ENCODE data around the gene TIPIN.
"Not testable (repeated sequence)": the region's sequence is repeated elsewhere in the genome, so short reads cannot be mapped to it uniquely, and the experiment has no call there.

The TIPIN gene

GRCh38 chr15:66381376-66381775, 24.9 kb upstream of the TIPIN start:
- not testable (repeated sequence) for DNase-seq

GRCh38 chr15:66378814-66379430, 22.4 kb upstream of the TIPIN start:
- no peak for DNase-seq

GRCh38 chr15:66374179-66374578, 17.7 kb upstream of the TIPIN start:
- DNase-seq: no peak

- DNase-seq: no peak
Observed at GRCh38 chr15:66369773-66370651, 13.5 kb upstream of the TIPIN start.

- DNase-seq: no peak
Observed at GRCh38 chr15:66364944-66365528, 8.6 kb upstream of the TIPIN start.

GRCh38 chr15:66362776-66363175, 6.3 kb upstream of the TIPIN start:
- no peak for DNase-seq

GRCh38 chr15:66361745-66362460, 5.4 kb upstream of the TIPIN start:
- not testable (repeated sequence) for DNase-seq

- DNase-seq: no peak
Observed at GRCh38 chr15:66359740-66360139, 3.3 kb upstream of the TIPIN start.

GRCh38 chr15:66356077-66356358, 467 bp downstream of the TIPIN start:
- DNase-seq: no peak

GRCh38 chr15:66348530-66348929, 8.0 kb downstream of the TIPIN start:
- DNase-seq: not testable (repeated sequence)

GRCh38 chr15:66328771-66329170, 27.7 kb downstream of the TIPIN start:
- DNase-seq: no peak

GRCh38 chr15:66327736-66328135, 28.7 kb downstream of the TIPIN start:
- DNase-seq: no peak

- DNase-seq: no peak
Observed at GRCh38 chr15:66326051-66326450, 30.4 kb downstream of the TIPIN start.

GRCh38 chr15:66323312-66323928, 33.1 kb downstream of the TIPIN start:
- no peak for DNase-seq

- DNase-seq: no peak
Observed at GRCh38 chr15:66312144-66312543, 44.3 kb downstream of the TIPIN start.

- no peak for DNase-seq
Observed at GRCh38 chr15:66310786-66311185, 45.7 kb downstream of the TIPIN start.

GRCh38 chr15:66309828-66310227, 46.7 kb downstream of the TIPIN start:
- no peak for DNase-seq

GRCh38 chr15:66308531-66308930, 48.0 kb downstream of the TIPIN start:
- no peak for DNase-seq

- no peak for DNase-seq
Observed at GRCh38 chr15:66306381-66306780, 50.1 kb downstream of the TIPIN start.

GRCh38 chr15:66304425-66304824, 52.1 kb downstream of the TIPIN start:
- not testable (repeated sequence) for DNase-seq

- DNase-seq: no peak
Observed at GRCh38 chr15:66302489-66303278, 53.8 kb downstream of the TIPIN start.

- DNase-seq: no peak
Observed at GRCh38 chr15:66298803-66299251, 57.7 kb downstream of the TIPIN start.

All from stimulated activated CD4-positive, alpha-beta T cell treated with anti-CD3 and anti-CD28 coated beads, Interleukin-4, amount 100 ng/mL, for 4 hours (primary cell).